Measurements from ENCODE around the gene SEMA3G. TPM values are rescaled to one million over a fixed set of nuclear protein-coding genes. Genes with fewer than 3 reads are reported as not detected.

SEMA3G gene
- total and polyA plus RNA-seq, 4 donors = 5.1 to 30.8 (median 14.9) TPM

- DNase-seq = peak in 1 of 3 donors; percentile 25
- Histone ChIP-seq H3K9me3 (ENCODE audit: control insufficient read depth in 4 of 4, insufficient read depth in 3 of 4, low read length in 3 of 4) (no peaks in the 10 kb centered on the region), H3K4me1 (ENCODE audit: control insufficient read depth in 5 of 5, insufficient read depth in 5 of 5, low read length in 5 of 5) (peaks cover 0 to 20% (median 5%) of the 10 kb centered on the region in 5 donors), H3K36me3 (ENCODE audit: control insufficient read depth in 4 of 4, insufficient read depth in 4 of 4, low read length in 4 of 4) (peaks cover 15 to 80% (median 52%) of the 10 kb centered on the region in 4 donors), H3K27me3 (ENCODE audit: control insufficient read depth in 3 of 3, insufficient read depth in 3 of 3, low read length in 2 of 3) (no peaks in the 10 kb centered on the region), H3K4me3 (no peak overlapping the region), H3K9ac (ENCODE audit: insufficient read depth in 1 of 2, low read length in 2 of 2) (peak overlapping the region in 1 of 2 donors; percentile 34), H3K27ac (ENCODE audit: low read depth in 1 of 2, low read length in 1 of 2) (peak overlapping the region in 1 of 2 donors; percentile 17)
- ATAC-seq (ENCODE audit: insufficient read depth, low FRiP score) = no peak
- WGBS, 2 donors = 88 to 90% methylated on average over 14 of the region's 14 CpGs
- TF ChIP-seq CTCF (IDR thresholded peaks at IDR 0.05; ENCODE audit: control extremely low read depth, extremely low read depth) = no peak
Measured at GRCh38 chr3:52483081-52483480, 38.2 kb upstream of the SEMA3G start.

GRCh38 chr3:52481819-52482521 is 37.1 kb upstream of the SEMA3G start:
- Histone ChIP-seq H3K9me3 (ENCODE audit: control insufficient read depth in 4 of 4, insufficient read depth in 3 of 4, low read length in 3 of 4) (no peaks in the 10 kb centered on the region), H3K27me3 (ENCODE audit: control insufficient read depth in 3 of 3, insufficient read depth in 3 of 3, low read length in 2 of 3) (no peaks in the 10 kb centered on the region), H3K27ac (ENCODE audit: low read depth in 1 of 2, low read length in 1 of 2) (no peak overlapping the region), H3K9ac (ENCODE audit: insufficient read depth in 1 of 2, low read length in 2 of 2) (no peak overlapping the region), H3K4me1 (ENCODE audit: control insufficient read depth in 5 of 5, insufficient read depth in 5 of 5, low read length in 5 of 5) (peaks cover 0 to 20% (median 5%) of the 10 kb centered on the region in 5 donors), H3K4me3 (no peak overlapping the region), H3K36me3 (ENCODE audit: control insufficient read depth in 4 of 4, insufficient read depth in 4 of 4, low read length in 4 of 4) (peaks cover 25 to 80% (median 53%) of the 10 kb centered on the region in 4 donors)
- 91 to 94% methylated on average over 23 of the region's 23 CpGs for WGBS, 2 donors
- ATAC-seq (ENCODE audit: insufficient read depth, low FRiP score) (no peak), DNase-seq (peak in 1 of 3 donors; percentile 21)
- TF ChIP-seq CTCF (IDR thresholded peaks at IDR 0.05; ENCODE audit: control extremely low read depth, extremely low read depth) = no peak

GRCh38 chr3:52480768-52481715 is 36.1 kb upstream of the SEMA3G start:
- no peak overlapping the region for H3K9ac ChIP-seq (ENCODE audit: insufficient read depth in 1 of 2, low read length in 2 of 2)
- peaks cover 0 to 20% (median 5%) of the 10 kb centered on the region in 5 donors for H3K4me1 ChIP-seq (ENCODE audit: control insufficient read depth in 5 of 5, insufficient read depth in 5 of 5, low read length in 5 of 5)
- peaks cover 25 to 78% (median 57%) of the 10 kb centered on the region in 4 donors for H3K36me3 ChIP-seq (ENCODE audit: control insufficient read depth in 4 of 4, insufficient read depth in 4 of 4, low read length in 4 of 4)
- no peak for TF ChIP-seq CTCF (IDR thresholded peaks at IDR 0.05; ENCODE audit: control extremely low read depth, extremely low read depth)
- DNase-seq = no peak
- 86 to 94% methylated on average over 27 of the region's 27 CpGs for whole genome bisulfite sequencing, 2 donors
- no peaks in the 10 kb centered on the region for H3K9me3 ChIP-seq (ENCODE audit: control insufficient read depth in 4 of 4, insufficient read depth in 3 of 4, low read length in 3 of 4)
- no peaks in the 10 kb centered on the region for H3K27me3 ChIP-seq (ENCODE audit: control insufficient read depth in 3 of 3, insufficient read depth in 3 of 3, low read length in 2 of 3)
- no peak overlapping the region for H3K4me3 ChIP-seq
- ATAC-seq (ENCODE audit: insufficient read depth, low FRiP score) = no peak
- no peak overlapping the region for H3K27ac ChIP-seq (ENCODE audit: low read depth in 1 of 2, low read length in 1 of 2)
